Breast epithelium (tissue), 3 donors: ENCODE data around the gene BEND5.

Source experiments
- CTCF ChIP-seq, 3 donors: fragments of 450-650 bp; IDR thresholded peaks; one replicate each; pipeline ENCODE4 v1.5.1; 2016 to 2017; ENCODE audit warnings: antibody characterized with exemption in 3 of 3, mild to moderate bottlenecking in 3 of 3, moderate library complexity in 3 of 3
- POLR2A ChIP-seq: fragments of 450-650 bp; IDR thresholded peaks from one replicate; pipeline ENCODE4 v1.6.1; 2016; ENCODE audit warnings: antibody characterized with exemption, mild to moderate bottlenecking, moderate library complexity
- POLR2AphosphoS5 ChIP-seq, 3 donors: sonication (generic); formaldehyde crosslinking; IDR thresholded peaks; one replicate each; pipeline ENCODE4 v1.6.1; 2017; ENCODE audit warnings: antibody characterized with exemption in 3 of 3

GRCh38 chr1:48758976-48759375, 17.7 kb downstream of the BEND5 start:
- TF ChIP-seq CTCF (IDR thresholded peaks at IDR 0.05) (no peak), POLR2A (no peak), POLR2AphosphoS5 (IDR thresholded peaks at IDR 0.05) (no peak)
